GM18520 (cell line): ENCODE results near the gene SRXN1.

Experiments used
- ATAC-seq: cut with Tn5 transposase; IDR thresholded peaks from one replicate; pipeline ENCODE4 v1.9.1; 2021; ENCODE audit not compliant: unreplicated experiment

Gene SRXN1

GRCh38 chr20:675453-676314, 22.7 kb upstream of the SRXN1 start, which contains the start of gene SCRT2:
TSS of gene SCRT2 (minus strand) at chr20:675802. CDS start at chr20:675601, 201 bp downstream.
- ATAC-seq: no peak

- ATAC-seq: no peak
These were observed 22.0 kb upstream of the SRXN1 start for GRCh38 chr20:675033-675452.

GRCh38 chr20:673603-674001, 20.6 kb upstream of the SRXN1 start:
- no peak for ATAC-seq

GRCh38 chr20:672963-673602, 20.1 kb upstream of the SRXN1 start:
- ATAC-seq: no peak

GRCh38 chr20:671252-672030, 18.4 kb upstream of the SRXN1 start:
- ATAC-seq: no peak

GRCh38 chr20:669573-669972, 16.6 kb upstream of the SRXN1 start:
- no peak for ATAC-seq

GRCh38 chr20:668638-669037, 15.6 kb upstream of the SRXN1 start:
- no peak for ATAC-seq

GRCh38 chr20:668050-668449, 15.1 kb upstream of the SRXN1 start:
- no peak for ATAC-seq

- no peak for ATAC-seq
These were observed 14.5 kb upstream of the SRXN1 start for GRCh38 chr20:667351-668034.

- ATAC-seq: no peak
These were observed 13.9 kb upstream of the SRXN1 start for GRCh38 chr20:666877-667276.

GRCh38 chr20:665276-665675, 12.3 kb upstream of the SRXN1 start:
- no peak for ATAC-seq

GRCh38 chr20:664576-664975, 11.6 kb upstream of the SRXN1 start:
- no peak for ATAC-seq

- ATAC-seq: no peak
These were observed 11.2 kb upstream of the SRXN1 start for GRCh38 chr20:664151-664550.

- ATAC-seq: no peak
These were observed 10.5 kb upstream of the SRXN1 start for GRCh38 chr20:663315-664090.

- no peak for ATAC-seq
These were observed 9.5 kb upstream of the SRXN1 start for GRCh38 chr20:662277-663192.

- ATAC-seq: no peak
These were observed 8.7 kb upstream of the SRXN1 start for GRCh38 chr20:661474-662270.

GRCh38 chr20:658731-659291, 5.8 kb upstream of the SRXN1 start:
- no peak for ATAC-seq

GRCh38 chr20:658202-658601, 5.2 kb upstream of the SRXN1 start:
- no peak for ATAC-seq
